Liver (tissue), 9 donors: ENCODE results near the gene ABCA12. TPM values are rescaled to one million over a fixed set of nuclear protein-coding genes. Genes with fewer than 3 reads are reported as not detected.

Source experiments
- DNase-seq: peaks from one replicate; pipeline ENCODE4 v3.0.0-alpha.2; 2017; ENCODE audit warnings: low spot score
- H3K27ac ChIP-seq, 2 donors: one replicate each; pipeline ENCODE4 v1.7.0; 2013; ENCODE audit warnings: inconsistent platforms in 2 of 2, low read length in 2 of 2, control low read depth in 1 of 2, low read depth in 1 of 2, mild to moderate bottlenecking in 1 of 2
- H3K27me3 ChIP-seq, 4 donors: one replicate each; pipeline versions ENCODE4 v1.6.1 to v1.7.0; 2013; ENCODE audit warnings: low read length in 3 of 4, inconsistent platforms in 1 of 4, mild to moderate bottlenecking in 1 of 4, moderate library complexity in 1 of 4; ENCODE audit not compliant: control insufficient read depth in 4 of 4, insufficient read depth in 4 of 4
- H3K36me3 ChIP-seq, 4 donors: one replicate each; pipeline versions ENCODE4 v1.6.1 to v1.7.0; 2013; ENCODE audit warnings: low read length in 3 of 4, mild to moderate bottlenecking in 3 of 4, low read depth in 1 of 4, moderate library complexity in 1 of 4; ENCODE audit not compliant: control insufficient read depth in 4 of 4, insufficient read depth in 3 of 4
- H3K4me1 ChIP-seq, 4 donors: one replicate each; pipeline versions ENCODE4 v1.6.1 to v1.7.0; 2013; ENCODE audit warnings: low read length in 3 of 4, mild to moderate bottlenecking in 3 of 4, moderate library complexity in 1 of 4; ENCODE audit not compliant: control insufficient read depth in 4 of 4, insufficient read depth in 4 of 4
- H3K4me3 ChIP-seq, 3 donors: one replicate each; pipeline versions ENCODE4 v1.6.1 to v1.7.0; 2013; ENCODE audit warnings: low read length in 3 of 3, control low read depth in 1 of 3, low read depth in 1 of 3, mild to moderate bottlenecking in 1 of 3
- H3K9ac ChIP-seq, 2 donors: one replicate each; pipeline ENCODE4 v1.7.0; 2013; ENCODE audit warnings: low read length in 2 of 2, mild to moderate bottlenecking in 2 of 2, moderate library complexity in 2 of 2, control low read depth in 1 of 2, low read depth in 1 of 2
- H3K9me3 ChIP-seq, 4 donors: one replicate each; pipeline versions ENCODE4 v1.6.1 to v1.7.0; 2013; ENCODE audit warnings: low read length in 3 of 4; ENCODE audit not compliant: control insufficient read depth in 4 of 4
- EGR1 ChIP-seq, 2 donors: IDR thresholded peaks; 2 replicates each; pipeline ENCODE4 v1.6.1; 2016 to 2018; ENCODE audit warnings: antibody characterized with exemption in 2 of 2, low read depth in 2 of 2
- FOXA1 ChIP-seq: IDR thresholded peaks from 2 replicates; pipeline ENCODE4 v1.6.1; 2016; ENCODE audit warnings: antibody characterized with exemption
- FOXA2 ChIP-seq: IDR thresholded peaks from 2 replicates; pipeline ENCODE4 v1.6.1; 2016; ENCODE audit warnings: antibody characterized with exemption
- GABPA ChIP-seq, 2 donors: IDR thresholded peaks in 1 of 2; conservative IDR thresholded peaks in 1 of 2; 2 replicates each; pipeline ENCODE4 v1.6.1; 2016; ENCODE audit warnings: antibody characterized with exemption in 2 of 2, mild to moderate bottlenecking in 1 of 2, moderate library complexity in 1 of 2
- HNF4A ChIP-seq, 2 donors: conservative IDR thresholded peaks; 2 replicates each; pipeline ENCODE4 v1.6.1; 2016; ENCODE audit warnings: antibody characterized with exemption in 2 of 2, mild to moderate bottlenecking in 2 of 2
- HNF4G ChIP-seq: IDR thresholded peaks from 2 replicates; pipeline ENCODE4 v1.6.1; 2016; ENCODE audit warnings: antibody characterized with exemption
- JUND ChIP-seq, 2 donors: IDR thresholded peaks; 2 replicates each; pipeline ENCODE4 v1.6.1; 2016; ENCODE audit warnings: antibody characterized with exemption in 2 of 2
- NR2F2 ChIP-seq: IDR thresholded peaks from 2 replicates; pipeline ENCODE4 v1.6.1; 2016; ENCODE audit warnings: antibody characterized with exemption
- RAD21 ChIP-seq, 2 donors: IDR thresholded peaks; 2 replicates each; pipeline ENCODE4 v1.6.1; 2016; ENCODE audit warnings: antibody characterized with exemption in 2 of 2, mild to moderate bottlenecking in 2 of 2
- RXRA ChIP-seq, 2 donors: IDR thresholded peaks; 2 replicates each; pipeline ENCODE4 v1.6.1; 2017 to 2018; ENCODE audit warnings: antibody characterized with exemption in 2 of 2, mild to moderate bottlenecking in 1 of 2
- SP1 ChIP-seq: IDR thresholded peaks from 2 replicates; pipeline ENCODE4 v1.6.1; 2018; ENCODE audit warnings: antibody characterized with exemption, mild to moderate bottlenecking
- TAF1 ChIP-seq: conservative IDR thresholded peaks from 2 replicates; pipeline ENCODE4 v1.6.1; 2016; ENCODE audit warnings: antibody characterized with exemption, mild to moderate bottlenecking
- YY1 ChIP-seq: IDR thresholded peaks from 2 replicates; pipeline ENCODE4 v1.6.1; 2016; ENCODE audit warnings: antibody characterized with exemption, mild to moderate bottlenecking
- WGBS: extraction: QIAGEN DNeasy Blood & Tissue Kit; methylation state at CpG from one replicate; pipeline ENCODE4 v1.1.7; 2013; 5-methylcytosine and 5-hydroxymethylcytosine counted together
- polyA plus RNA-seq, 2 donors: library from polyadenylated mRNA; stranded (reverse) in 1 of 2; unstranded in 1 of 2; fragments of 200-250 nt in 1 of 2; fragments of >200 nt in 1 of 2; fragmentation: Nextera tagmentation in 1 of 2; extraction: Ambion mirVana in 1 of 2; gene quantifications; one replicate each; pipeline versions ENCODE4 v1.2.1 to v1.2.3, GENCODE V29; 2013 to 2015
- total RNA-seq, 2 donors: library from RNA; depleted of rRNA; stranded (reverse); fragments of >200 nt; gene quantifications; one replicate each; pipeline ENCODE4 v1.2.3, GENCODE V29; 2014
- TF ChIP-seq, protein P1 (sequence below): IDR thresholded peaks from 2 replicates; pipeline ENCODE4 v1.6.1; 2016; ENCODE audit warnings: antibody characterized with exemption, mild to moderate bottlenecking
- TF ChIP-seq, protein P2 (sequence below): IDR thresholded peaks from 2 replicates; pipeline ENCODE4 v1.6.1; 2016; ENCODE audit warnings: antibody characterized with exemption
- TF ChIP-seq, protein P3 (sequence below): IDR thresholded peaks from 2 replicates; pipeline ENCODE4 v1.6.1; 2016; ENCODE audit warnings: antibody characterized with exemption
- TF ChIP-seq, protein P4 (sequence below): IDR thresholded peaks from 2 replicates; pipeline ENCODE4 v1.6.1; 2016; ENCODE audit warnings: antibody characterized with exemption
- TF ChIP-seq, protein P5 (sequence below): fragments of 150-350 bp; IDR thresholded peaks from 2 replicates; pipeline ENCODE4 v1.5.1; 2017; ENCODE audit warnings: improper control_type of control experiment, low read depth, low read length; ENCODE audit not compliant: missing input control
- donor health status: healthy.
- donor health status: healthy.
- donor health status: healthy.
- donor health status: healthy.
- donor health status: healthy.

Gene ABCA12
- total and polyA plus RNA-seq, 4 donors = 0.03 TPM; not detected in 3

DNA sequence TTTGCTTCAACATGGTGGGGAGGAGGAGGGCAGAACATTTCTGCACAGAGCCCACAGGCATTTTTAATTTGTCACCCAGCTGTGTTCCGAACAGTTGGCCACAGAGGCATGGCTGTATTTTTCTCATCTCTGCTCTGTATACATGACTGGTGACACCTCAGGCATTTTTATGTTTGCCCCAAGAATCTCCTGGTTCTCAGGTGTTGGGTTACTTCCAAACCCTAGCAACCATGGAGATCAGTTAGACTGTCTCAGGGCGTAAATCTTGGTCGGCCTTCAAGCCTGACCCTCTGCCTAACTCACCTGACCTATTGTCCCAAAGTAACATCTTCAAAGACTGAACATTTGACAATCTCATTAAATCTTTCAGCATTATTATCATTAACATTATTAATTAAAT lies 100.0 kb downstream of the ABCA12 start (continued):
- TF ChIP-seq, protein P1, sequence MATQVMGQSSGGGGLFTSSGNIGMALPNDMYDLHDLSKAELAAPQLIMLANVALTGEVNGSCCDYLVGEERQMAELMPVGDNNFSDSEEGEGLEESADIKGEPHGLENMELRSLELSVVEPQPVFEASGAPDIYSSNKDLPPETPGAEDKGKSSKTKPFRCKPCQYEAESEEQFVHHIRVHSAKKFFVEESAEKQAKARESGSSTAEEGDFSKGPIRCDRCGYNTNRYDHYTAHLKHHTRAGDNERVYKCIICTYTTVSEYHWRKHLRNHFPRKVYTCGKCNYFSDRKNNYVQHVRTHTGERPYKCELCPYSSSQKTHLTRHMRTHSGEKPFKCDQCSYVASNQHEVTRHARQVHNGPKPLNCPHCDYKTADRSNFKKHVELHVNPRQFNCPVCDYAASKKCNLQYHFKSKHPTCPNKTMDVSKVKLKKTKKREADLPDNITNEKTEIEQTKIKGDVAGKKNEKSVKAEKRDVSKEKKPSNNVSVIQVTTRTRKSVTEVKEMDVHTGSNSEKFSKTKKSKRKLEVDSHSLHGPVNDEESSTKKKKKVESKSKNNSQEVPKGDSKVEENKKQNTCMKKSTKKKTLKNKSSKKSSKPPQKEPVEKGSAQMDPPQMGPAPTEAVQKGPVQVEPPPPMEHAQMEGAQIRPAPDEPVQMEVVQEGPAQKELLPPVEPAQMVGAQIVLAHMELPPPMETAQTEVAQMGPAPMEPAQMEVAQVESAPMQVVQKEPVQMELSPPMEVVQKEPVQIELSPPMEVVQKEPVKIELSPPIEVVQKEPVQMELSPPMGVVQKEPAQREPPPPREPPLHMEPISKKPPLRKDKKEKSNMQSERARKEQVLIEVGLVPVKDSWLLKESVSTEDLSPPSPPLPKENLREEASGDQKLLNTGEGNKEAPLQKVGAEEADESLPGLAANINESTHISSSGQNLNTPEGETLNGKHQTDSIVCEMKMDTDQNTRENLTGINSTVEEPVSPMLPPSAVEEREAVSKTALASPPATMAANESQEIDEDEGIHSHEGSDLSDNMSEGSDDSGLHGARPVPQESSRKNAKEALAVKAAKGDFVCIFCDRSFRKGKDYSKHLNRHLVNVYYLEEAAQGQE = no peak
- TF ChIP-seq, protein P2, sequence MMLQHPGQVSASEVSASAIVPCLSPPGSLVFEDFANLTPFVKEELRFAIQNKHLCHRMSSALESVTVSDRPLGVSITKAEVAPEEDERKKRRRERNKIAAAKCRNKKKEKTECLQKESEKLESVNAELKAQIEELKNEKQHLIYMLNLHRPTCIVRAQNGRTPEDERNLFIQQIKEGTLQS = no peak
- TF ChIP-seq JUND (IDR thresholded peaks at IDR 0.05) (no peak), EGR1 (IDR thresholded peaks at IDR 0.05; ENCODE audit: low read depth in 2 of 2) (no peak), YY1 (no peak), RXRA (IDR thresholded peaks at IDR 0.05) (no peak), GABPA (IDR thresholded peaks at IDR 0.05 in 1 of 2, conservative IDR thresholded peaks at IDR 0.05 in 1 of 2) (no peak)

DNA sequence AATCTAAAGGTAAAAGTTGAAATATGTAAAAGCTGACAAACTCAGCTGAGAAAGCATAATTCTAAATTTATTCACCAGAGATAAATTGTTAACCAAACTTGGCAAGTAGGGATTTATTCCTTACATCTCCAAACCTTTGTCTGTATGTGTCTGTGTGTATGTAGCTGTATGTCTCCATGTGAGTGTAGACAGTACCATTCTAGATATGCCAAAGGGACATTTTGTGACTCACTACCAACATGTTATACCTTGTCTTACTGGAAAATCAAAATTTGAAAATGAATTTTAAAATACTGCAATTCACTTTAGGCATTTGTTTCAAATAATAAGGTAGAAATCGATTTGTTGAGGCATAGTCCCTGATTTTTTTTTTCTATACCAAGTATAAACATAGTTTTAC lies 102.1 kb downstream of the ABCA12 start:
- no peak overlapping the region for H3K27ac ChIP-seq
- no peaks in the 10 kb centered on the region for H3K4me1 ChIP-seq
- H3K9ac ChIP-seq = no peak overlapping the region
- peaks cover 0 to 3% (median 0%) of the 10 kb centered on the region in 4 donors for H3K27me3 ChIP-seq
- H3K4me3 ChIP-seq = no peak overlapping the region
- WGBS = 59% methylated on average over 1 of the region's 1 CpG
- TF ChIP-seq YY1 (no peak), HNF4G (no peak), SP1 (no peak), FOXA2 (no peak), TAF1 (no peak), RXRA (IDR thresholded peaks at IDR 0.05) (no peak), NR2F2 (no peak), HNF4A (conservative IDR thresholded peaks at IDR 0.05) (no peak), JUND (IDR thresholded peaks at IDR 0.05) (no peak), FOXA1 (no peak), EGR1 (IDR thresholded peaks at IDR 0.05; ENCODE audit: low read depth in 2 of 2) (no peak), RAD21 (IDR thresholded peaks at IDR 0.05) (no peak)
- TF ChIP-seq, protein P3, sequence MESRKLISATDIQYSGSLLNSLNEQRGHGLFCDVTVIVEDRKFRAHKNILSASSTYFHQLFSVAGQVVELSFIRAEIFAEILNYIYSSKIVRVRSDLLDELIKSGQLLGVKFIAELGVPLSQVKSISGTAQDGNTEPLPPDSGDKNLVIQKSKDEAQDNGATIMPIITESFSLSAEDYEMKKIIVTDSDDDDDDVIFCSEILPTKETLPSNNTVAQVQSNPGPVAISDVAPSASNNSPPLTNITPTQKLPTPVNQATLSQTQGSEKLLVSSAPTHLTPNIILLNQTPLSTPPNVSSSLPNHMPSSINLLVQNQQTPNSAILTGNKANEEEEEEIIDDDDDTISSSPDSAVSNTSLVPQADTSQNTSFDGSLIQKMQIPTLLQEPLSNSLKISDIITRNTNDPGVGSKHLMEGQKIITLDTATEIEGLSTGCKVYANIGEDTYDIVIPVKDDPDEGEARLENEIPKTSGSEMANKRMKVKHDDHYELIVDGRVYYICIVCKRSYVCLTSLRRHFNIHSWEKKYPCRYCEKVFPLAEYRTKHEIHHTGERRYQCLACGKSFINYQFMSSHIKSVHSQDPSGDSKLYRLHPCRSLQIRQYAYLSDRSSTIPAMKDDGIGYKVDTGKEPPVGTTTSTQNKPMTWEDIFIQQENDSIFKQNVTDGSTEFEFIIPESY = no peak
- TF ChIP-seq, protein P4, sequence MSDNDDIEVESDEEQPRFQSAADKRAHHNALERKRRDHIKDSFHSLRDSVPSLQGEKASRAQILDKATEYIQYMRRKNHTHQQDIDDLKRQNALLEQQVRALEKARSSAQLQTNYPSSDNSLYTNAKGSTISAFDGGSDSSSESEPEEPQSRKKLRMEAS = no peak
- TF ChIP-seq, protein P1 = no peak
- TF ChIP-seq, protein P5, sequence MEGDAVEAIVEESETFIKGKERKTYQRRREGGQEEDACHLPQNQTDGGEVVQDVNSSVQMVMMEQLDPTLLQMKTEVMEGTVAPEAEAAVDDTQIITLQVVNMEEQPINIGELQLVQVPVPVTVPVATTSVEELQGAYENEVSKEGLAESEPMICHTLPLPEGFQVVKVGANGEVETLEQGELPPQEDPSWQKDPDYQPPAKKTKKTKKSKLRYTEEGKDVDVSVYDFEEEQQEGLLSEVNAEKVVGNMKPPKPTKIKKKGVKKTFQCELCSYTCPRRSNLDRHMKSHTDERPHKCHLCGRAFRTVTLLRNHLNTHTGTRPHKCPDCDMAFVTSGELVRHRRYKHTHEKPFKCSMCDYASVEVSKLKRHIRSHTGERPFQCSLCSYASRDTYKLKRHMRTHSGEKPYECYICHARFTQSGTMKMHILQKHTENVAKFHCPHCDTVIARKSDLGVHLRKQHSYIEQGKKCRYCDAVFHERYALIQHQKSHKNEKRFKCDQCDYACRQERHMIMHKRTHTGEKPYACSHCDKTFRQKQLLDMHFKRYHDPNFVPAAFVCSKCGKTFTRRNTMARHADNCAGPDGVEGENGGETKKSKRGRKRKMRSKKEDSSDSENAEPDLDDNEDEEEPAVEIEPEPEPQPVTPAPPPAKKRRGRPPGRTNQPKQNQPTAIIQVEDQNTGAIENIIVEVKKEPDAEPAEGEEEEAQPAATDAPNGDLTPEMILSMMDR = no peak
- TF ChIP-seq, protein P2 = no peak
- no peaks in the 10 kb centered on the region for H3K36me3 ChIP-seq
- DNase-seq = no peak
- no peaks in the 10 kb centered on the region for H3K9me3 ChIP-seq
